Skin of body (tissue), 2 donors: Measurements from ENCODE around the gene SCIN. TPM values are rescaled to one million over a fixed set of nuclear protein-coding genes. Genes with fewer than 3 reads are reported as not detected.
A peak's percentile ranks its signal among the peaks of the same experiment; 100 is the strongest.
"Not testable (repeated sequence)": the region's sequence is repeated elsewhere in the genome, so short reads cannot be mapped to it uniquely, and the experiment has no call there.

ENCODE experiments used
- DNase-seq: peaks from one replicate; lab custom pipeline; 2025; lab: John Stamatoyannopoulos, UW
- total RNA-seq: library from RNA; depleted of rRNA; stranded (reverse); fragments of >200 nt; gene quantifications from one replicate; pipeline ENCODE4 v1.2.3, GENCODE V29; 2014

SCIN gene
- total RNA-seq, 1 donor from 2014 or later = 0.99 TPM

DNA sequence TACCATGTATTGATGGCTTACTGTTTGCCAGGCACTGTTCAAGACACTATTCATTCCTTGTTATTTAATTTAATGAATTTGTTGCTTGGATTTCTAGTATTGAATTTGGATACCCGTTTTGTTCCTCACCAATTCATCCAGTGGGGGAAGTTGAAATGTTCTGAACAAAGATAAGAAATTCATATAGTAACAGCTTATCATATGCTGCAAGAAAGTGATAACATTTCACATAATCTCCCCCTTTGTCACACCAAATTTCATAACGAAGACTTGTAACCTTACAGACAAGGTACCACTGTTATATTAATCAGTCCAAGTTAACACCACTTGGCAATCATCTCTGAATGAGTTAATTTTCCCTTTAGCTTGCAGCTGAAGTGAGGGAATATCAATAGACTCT, 42.1 kb downstream of the SCIN start:
- DNase-seq = no peak

DNA sequence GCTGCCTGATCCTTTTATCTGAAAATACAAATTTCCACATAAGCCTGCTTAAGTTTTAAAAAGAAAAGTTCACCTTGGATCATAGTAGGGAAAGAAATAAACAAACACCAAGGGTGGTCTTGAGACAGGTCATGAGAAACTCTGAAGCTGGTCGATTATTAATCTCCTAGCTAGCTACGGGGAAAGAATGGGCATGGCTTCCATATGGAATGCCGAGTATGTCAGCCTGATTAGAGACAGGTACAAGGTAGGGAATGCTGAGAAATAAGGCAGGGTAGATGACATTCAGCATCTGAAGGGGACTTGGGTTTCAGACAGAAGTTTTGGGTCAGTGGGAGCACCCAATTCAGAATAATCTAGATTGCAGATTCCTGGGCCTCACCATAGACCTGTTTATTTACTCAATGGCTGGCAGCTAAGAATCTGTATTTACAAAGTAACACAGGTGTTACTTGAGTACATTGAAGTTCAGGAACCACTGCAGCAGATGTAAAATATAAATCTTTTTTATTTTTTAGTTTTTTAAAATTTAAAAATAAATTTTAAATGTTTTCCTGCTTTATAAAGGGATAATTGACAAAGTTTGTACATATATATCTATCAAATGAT, 49.0 kb downstream of the SCIN start:
- DNase-seq = no peak

GRCh38 chr7:12620371-12620770, 49.9 kb downstream of the SCIN start:
- no peak for DNase-seq

DNA sequence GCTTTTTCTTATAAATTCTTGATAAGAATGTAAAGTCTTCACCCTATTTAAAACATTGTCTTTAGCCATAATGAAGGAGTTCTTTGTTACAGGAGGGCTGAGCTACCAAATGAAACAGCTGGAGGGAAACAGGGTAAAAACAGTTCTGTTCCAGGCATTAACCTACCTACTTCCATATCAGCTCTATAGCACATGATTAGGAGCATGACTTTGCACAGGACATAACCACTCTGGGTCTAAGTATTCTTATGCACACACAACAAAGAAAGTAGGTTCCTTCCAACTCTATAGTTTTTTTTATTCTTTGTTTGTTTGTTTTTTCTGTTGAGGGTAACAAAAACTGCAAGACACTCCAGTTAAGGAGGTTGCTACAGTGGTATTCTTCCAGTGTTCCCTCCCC, 52.7 kb downstream of the SCIN start:
- no peak for DNase-seq

GRCh38 chr7:12623885-12624498, 53.5 kb downstream of the SCIN start:
- peak; percentile 12 for DNase-seq

GRCh38 chr7:12625836-12626235, 55.3 kb downstream of the SCIN start:
- no peak for DNase-seq

DNA sequence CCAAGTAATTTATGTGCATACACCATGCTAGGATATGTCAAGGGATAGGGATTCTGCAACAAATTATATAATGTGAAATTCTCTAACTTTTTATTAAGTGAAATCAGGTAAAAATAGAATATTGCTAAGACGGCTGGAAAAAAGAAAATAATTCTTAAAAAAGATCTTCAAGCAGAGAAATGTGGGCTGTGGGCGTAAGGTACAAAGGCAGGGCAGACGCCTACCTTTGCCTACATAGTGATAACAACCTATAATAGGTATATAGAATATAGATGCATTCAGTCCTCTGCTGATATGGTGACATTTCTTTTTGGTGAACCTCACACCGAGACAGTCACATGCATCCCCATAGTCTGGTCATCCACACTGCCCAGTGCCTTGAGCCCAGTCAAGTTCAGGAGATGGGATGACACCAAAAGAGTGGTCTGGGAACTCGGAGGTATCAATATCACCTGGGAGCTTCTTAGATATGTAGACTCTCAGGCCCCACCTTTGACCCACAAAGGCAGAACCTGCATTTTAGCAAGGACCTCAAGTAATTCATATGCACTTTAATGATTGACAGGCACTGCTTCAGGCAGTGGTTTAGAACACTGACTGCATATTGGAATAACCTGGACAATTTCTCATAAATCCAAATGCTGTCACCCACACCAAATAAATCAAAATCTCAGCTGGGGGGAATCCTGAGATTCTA, 59.4 kb downstream of the SCIN start:
- DNase-seq = no peak

GRCh38 chr7:12630513-12630819, 59.9 kb downstream of the SCIN start:
- DNase-seq = no peak

GRCh38 chr7:12633582-12633981, 63.1 kb downstream of the SCIN start:
- DNase-seq = no peak

DNA sequence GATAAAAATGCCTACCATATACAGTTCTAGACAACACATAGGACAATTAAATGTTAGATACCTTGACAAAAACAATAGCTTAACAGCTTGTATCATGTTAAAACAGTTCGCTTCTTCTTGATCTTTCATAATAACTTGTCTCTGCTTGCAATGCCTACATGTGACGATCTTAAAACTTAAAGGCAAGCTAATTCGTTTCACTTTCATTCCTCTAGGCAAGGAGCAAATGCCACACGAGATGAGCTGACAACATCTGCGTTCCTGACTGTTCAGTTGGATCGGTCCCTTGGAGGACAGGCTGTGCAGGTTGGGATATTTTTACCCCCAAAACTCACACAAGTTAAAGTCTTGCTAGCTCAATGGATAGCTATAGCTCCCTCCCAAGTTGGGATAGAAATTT, 65.3 kb downstream of the SCIN start:
- no peak for DNase-seq

DNA sequence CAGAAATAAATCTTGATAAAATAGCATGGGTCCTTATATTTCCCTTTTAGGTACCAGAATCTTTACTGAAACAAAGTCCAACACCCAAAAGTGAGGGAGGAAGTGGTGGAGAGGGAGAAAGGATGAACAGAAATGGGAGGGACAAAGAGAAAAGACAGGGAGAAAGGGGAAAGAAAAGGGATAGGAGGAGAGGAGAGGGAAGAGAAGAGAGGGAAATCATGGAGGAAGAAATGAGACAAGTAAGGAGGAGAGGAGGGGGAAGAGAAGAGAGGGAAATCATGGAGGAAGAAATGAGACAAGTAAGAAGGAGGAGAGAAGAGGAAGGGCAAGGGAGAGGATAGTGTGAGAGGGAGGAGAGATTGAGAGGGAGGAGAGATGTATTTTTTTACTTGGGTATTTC, 66.8 kb downstream of the SCIN start:
- no peak for DNase-seq

DNA sequence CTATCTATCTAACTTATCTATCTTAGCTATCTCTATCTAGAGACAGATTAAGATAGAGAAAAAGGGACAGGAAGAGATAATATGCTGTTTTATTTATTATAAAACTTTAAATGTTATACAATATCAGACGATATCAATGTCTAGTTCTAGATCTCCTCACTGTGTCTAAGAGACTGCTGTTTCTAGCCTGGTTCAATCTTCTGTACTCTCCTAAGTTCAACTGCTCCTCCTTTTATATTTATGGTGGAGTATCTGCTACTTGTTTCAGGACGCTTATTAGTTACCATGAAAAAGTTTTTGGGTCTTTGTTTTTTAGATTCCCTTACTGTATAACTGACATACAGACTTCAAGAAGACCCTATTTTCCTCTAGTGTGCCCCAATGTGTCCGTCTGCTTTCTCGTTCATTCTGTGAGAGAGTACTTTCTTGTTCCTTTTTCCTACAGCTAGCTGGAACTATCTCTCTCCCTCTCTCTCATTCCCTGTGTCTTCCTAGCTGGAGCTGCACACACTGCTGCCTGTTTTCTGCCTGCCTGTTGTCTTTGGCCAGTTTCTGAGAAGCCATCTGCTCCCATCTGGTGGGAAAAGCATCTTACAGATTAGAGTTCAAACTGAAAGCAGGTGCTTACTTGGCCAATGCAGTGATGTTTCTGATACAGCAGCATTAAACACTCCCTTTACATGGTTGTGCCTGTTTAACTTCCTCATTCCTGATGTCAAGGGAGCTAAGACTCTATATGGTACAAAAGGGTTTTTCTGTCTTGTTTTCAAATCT, 67.5 kb downstream of the SCIN start:
- no peak for DNase-seq

GRCh38 chr7:12638851-12639456, 68.4 kb downstream of the SCIN start:
- DNase-seq = peak; percentile 26

- DNase-seq = no peak
Observed at GRCh38 chr7:12640299-12641096, 70.0 kb downstream of the SCIN start.

- DNase-seq = no peak
Observed at GRCh38 chr7:12641196-12641595, 70.7 kb downstream of the SCIN start.

GRCh38 chr7:12642508-12642907, 72.0 kb downstream of the SCIN start:
- DNase-seq = no peak

DNA sequence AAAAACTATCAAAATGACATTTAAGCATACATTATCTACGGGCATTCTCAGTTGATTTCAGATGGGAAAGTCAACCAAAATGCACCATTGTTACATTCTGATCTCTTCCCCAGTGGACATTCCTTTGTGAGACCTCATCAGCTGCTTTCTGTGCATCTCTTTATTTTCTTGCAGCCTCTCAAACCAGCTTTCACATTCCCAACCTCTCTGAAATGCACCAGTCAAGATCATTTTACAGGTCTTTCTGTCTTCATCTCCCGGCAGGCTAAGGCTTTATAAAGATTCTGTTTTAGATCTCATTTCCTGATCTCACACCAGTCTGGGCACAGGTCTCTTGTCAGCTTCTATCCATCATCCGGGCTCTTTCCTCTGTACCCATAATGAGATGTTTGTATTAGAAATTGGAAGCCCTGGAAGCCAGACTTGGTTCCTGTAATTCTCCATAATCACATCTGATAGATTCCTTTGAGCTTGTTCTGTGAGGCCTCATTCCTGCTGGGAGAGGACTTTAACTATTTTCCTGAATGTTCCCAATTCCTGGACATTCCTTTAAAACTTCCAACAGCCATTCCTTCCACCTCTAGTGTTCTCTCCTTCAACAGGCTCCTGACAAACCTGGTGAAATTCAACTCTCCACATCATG, 72.6 kb downstream of the SCIN start:
- DNase-seq = no peak

GRCh38 chr7:12643644-12644043, 73.1 kb downstream of the SCIN start:
- no peak for DNase-seq

GRCh38 chr7:12645212-12645611, 74.7 kb downstream of the SCIN start:
- DNase-seq = not testable (repeated sequence)

DNA sequence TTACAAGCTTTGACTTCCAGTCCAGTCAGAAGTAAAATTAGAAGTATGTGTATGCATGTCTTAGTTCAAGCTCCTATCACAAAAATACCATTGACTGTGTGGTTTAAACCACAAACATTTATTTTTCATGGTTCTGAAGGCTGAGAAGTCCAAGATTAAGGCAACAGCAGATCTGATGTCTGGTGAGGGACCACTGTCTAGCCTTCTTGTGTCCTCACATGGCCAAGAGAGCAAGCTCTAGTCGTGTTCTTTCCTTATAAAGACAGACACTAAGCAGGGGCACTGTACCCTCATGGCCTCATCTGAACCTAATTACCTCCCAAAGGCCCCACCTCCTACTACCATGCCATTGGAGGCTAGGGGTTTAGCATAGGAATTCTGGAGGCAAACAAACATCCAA, 75.6 kb downstream of the SCIN start:
- DNase-seq = no peak
